HepG2 (cell line): ENCODE measurements around the gene CACNA1G. TPM values are rescaled to one million over a fixed set of nuclear protein-coding genes. Genes with fewer than 3 reads are reported as not detected.

Experiments
- CBX5 ChIP-seq: sonication (generic); formaldehyde crosslinking; IDR thresholded peaks from 2 replicates; pipeline ENCODE4 v1.4.0; 2020; ENCODE audit warnings: missing genetic modification reagents, borderline replicate concordance
- CEBPB ChIP-seq: IDR thresholded peaks from 2 replicates; pipeline ENCODE4 v1.6.1; 2011; ENCODE audit warnings: low read depth, low read length, improper control_type of control experiment, borderline replicate concordance
- ETV6 ChIP-seq: sonication (generic); formaldehyde crosslinking; conservative IDR thresholded peaks from 2 replicates; pipeline ENCODE4 v1.4.0; 2020; ENCODE audit warnings: missing genetic modification reagents
- FOXK2 ChIP-seq: fragments of 450-650 bp; IDR thresholded peaks from 2 replicates; pipeline ENCODE4 v1.6.1; 2016
- JDP2 ChIP-seq: sonication (generic); formaldehyde crosslinking; IDR thresholded peaks from 2 replicates; pipeline ENCODE4 v1.8.1; 2022; ENCODE audit warnings: missing genetic modification reagents, borderline replicate concordance
- PLRG1 ChIP-seq: fragments of 450-650 bp; conservative IDR thresholded peaks from 2 replicates; pipeline ENCODE4 v1.6.1; 2016
- SP5 ChIP-seq: IDR thresholded peaks from 2 replicates; pipeline ENCODE4 v1.6.1; 2016; ENCODE audit warnings: low read depth, borderline replicate concordance
- ZBTB37 ChIP-seq: sonication (generic); formaldehyde crosslinking; IDR thresholded peaks from 2 replicates; pipeline ENCODE4 v1.4.0; 2020; ENCODE audit warnings: mild to moderate bottlenecking, missing genetic modification reagents
- ZNF318 ChIP-seq: sonication (generic); formaldehyde crosslinking; IDR thresholded peaks from 2 replicates; pipeline ENCODE4 v1.4.0; 2020; ENCODE audit warnings: mild to moderate bottlenecking, missing genetic modification reagents
- ZNF337 ChIP-seq: sonication (generic); formaldehyde crosslinking; IDR thresholded peaks from 2 replicates; pipeline ENCODE4 v1.5.1; 2020; ENCODE audit warnings: missing genetic modification reagents, low read depth, mild to moderate bottlenecking, borderline replicate concordance
- polyA plus RNA-seq, 8 experiments: library from polyadenylated mRNA; depleted of rRNA in 3 of 8; stranded (reverse) in 7 of 8; unstranded in 1 of 8; fragments of >200 nt; fragmentation: Illumina TruSeq in 4 of 8; extraction: Trizol in 4 of 8; gene quantifications; 2 replicates each; pipeline versions ENCODE4 v1.2.1 to v1.2.3, GENCODE V29; 2011 to 2016; ENCODE audit warnings: low read depth in 4 of 8, missing spikeins in 1 of 8, mixed read lengths in 1 of 8; ENCODE audit not compliant: insufficient read depth in 1 of 8
- total RNA-seq, 5 experiments: library from RNA; depleted of rRNA; stranded (reverse); fragments of >200 nt; fragmentation: Illumina TruSeq; extraction: Trizol; gene quantifications; 2 replicates each; pipeline ENCODE4 v1.2.3, GENCODE V29; 2016; ENCODE audit warnings: low read depth in 1 of 5
- TF ChIP-seq, protein P1 (sequence below): sonication (generic); formaldehyde crosslinking; IDR thresholded peaks from 2 replicates; pipeline ENCODE4 v1.8.1; 2023; ENCODE audit warnings: mild to moderate bottlenecking, missing genetic modification reagents
- TF ChIP-seq, protein P2 (sequence below): IDR thresholded peaks from 2 replicates; pipeline ENCODE4 v1.6.1; 2016; ENCODE audit warnings: missing compliant biosample characterization, missing genetic modification reagents, borderline replicate concordance
- TF ChIP-seq, protein P3 (sequence below): sonication (generic); formaldehyde crosslinking; IDR thresholded peaks from 2 replicates; pipeline ENCODE4 v1.4.0; 2020; ENCODE audit warnings: mild to moderate bottlenecking, missing genetic modification reagents

The CACNA1G gene
- total and polyA plus RNA-seq, 2 of the 13 experiments (the other 11 are each of a cell fraction or from before 2014, with no cell fraction given) = 0.02 TPM; not detected in 1

DNA sequence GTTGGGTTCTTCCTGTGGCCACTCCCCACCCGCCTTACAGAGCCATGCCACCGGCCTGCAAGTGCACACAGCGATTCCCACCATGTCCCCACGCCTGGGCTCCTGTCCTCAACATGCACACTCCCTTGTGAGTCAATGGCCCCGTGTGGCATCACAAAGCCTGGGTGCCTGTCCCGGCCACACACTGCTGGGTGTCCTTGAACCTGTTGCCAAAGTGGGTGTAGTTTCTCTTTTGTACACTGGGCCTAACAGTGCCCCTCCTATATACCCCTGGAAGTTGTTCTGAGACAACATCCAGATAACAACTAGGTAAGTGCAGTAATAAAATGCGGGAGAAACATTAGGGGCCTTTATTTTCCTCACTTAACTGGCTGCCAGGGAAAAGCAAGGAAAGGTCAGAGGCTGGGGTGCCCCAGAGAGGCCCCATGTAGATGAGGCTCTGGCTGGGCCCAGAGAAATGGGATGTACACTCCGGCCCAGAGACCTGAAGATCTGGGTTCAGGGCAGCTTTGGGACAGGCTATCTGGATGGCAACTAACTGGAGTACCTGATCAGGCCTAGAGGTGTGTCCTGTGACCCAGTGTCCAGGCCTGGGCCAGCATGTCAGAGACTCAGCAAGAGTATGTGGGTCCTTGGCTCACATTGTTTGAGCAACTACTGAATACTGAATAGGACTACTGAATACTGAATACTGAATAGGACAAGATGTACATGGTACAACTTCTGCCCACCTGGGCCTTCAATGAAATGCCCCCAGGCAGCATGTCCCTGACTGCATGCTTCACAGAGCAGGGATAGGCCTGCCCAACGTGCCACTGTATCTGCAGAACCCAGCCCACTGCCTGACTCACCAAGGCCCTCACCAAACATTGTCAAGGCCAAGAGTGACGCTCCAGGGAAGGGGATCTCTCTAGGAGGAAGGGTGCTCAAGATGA lies 82.5 kb downstream of the CACNA1G start (continued):
- TF ChIP-seq CBX5 (CRISPR knock-in tag) (no peak), ZNF318 (no peak), ETV6 (CRISPR knock-in tag) (no peak), CEBPB (no peak), ZBTB37 (CRISPR knock-in tag) (no peak), PLRG1 (no peak), FOXK2 (no peak), ZNF337 (no peak), JDP2 (CRISPR knock-in tag) (no peak), SP5 (CRISPR knock-in tag) (peak; percentile 57; the same call in 1 of the 2 replicates)
- TF ChIP-seq, protein P1, sequence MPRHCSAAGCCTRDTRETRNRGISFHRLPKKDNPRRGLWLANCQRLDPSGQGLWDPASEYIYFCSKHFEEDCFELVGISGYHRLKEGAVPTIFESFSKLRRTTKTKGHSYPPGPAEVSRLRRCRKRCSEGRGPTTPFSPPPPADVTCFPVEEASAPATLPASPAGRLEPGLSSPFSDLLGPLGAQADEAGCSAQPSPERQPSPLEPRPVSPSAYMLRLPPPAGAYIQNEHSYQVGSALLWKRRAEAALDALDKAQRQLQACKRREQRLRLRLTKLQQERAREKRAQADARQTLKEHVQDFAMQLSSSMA (CRISPR knock-in tag) = 0 out of 2 replicates have a peak, but pooled peaks have one; percentile 50
- TF ChIP-seq, protein P2, sequence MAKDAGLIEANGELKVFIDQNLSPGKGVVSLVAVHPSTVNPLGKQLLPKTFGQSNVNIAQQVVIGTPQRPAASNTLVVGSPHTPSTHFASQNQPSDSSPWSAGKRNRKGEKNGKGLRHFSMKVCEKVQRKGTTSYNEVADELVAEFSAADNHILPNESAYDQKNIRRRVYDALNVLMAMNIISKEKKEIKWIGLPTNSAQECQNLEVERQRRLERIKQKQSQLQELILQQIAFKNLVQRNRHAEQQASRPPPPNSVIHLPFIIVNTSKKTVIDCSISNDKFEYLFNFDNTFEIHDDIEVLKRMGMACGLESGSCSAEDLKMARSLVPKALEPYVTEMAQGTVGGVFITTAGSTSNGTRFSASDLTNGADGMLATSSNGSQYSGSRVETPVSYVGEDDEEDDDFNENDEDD = 0 out of 2 replicates have a peak, but pooled peaks have one; percentile 31
- TF ChIP-seq, protein P3, sequence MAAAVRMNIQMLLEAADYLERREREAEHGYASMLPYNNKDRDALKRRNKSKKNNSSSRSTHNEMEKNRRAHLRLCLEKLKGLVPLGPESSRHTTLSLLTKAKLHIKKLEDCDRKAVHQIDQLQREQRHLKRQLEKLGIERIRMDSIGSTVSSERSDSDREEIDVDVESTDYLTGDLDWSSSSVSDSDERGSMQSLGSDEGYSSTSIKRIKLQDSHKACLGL = no peak
